22Rv1 (cell line): ENCODE data around the gene AKAP12.

Experiments used
- H3K27ac ChIP-seq: fragments of 450-650 bp; 2 replicates; pipeline ENCODE4 v1.5.1; 2017
- CTCF ChIP-seq: fragments of 450-650 bp; IDR thresholded peaks from 2 replicates; pipeline ENCODE4 v1.5.1; 2017; ENCODE audit warnings: mild to moderate bottlenecking
- ZFX ChIP-seq: fragments of 450-650 bp; IDR thresholded peaks from 2 replicates; pipeline ENCODE4 v1.6.1; 2017; ENCODE audit warnings: antibody characterized with exemption, borderline replicate concordance

AKAP12 gene

GRCh38 chr6:151225919-151226318 is 13.8 kb upstream of the AKAP12 start:
- no peak overlapping the region for H3K27ac ChIP-seq
- TF ChIP-seq ZFX (no peak), CTCF (no peak)

GRCh38 chr6:151228788-151229400 is 10.9 kb upstream of the AKAP12 start:
- H3K27ac ChIP-seq = no peak overlapping the region
- no peak for TF ChIP-seq ZFX
- no peak for TF ChIP-seq CTCF

GRCh38 chr6:151229401-151230276 is 10.1 kb upstream of the AKAP12 start:
- no peak overlapping the region for H3K27ac ChIP-seq
- TF ChIP-seq ZFX (no peak), CTCF (no peak)

- TF ChIP-seq CTCF (no peak), ZFX (no peak)
- no peak overlapping the region for H3K27ac ChIP-seq
These were observed 9.5 kb upstream of the AKAP12 start for GRCh38 chr6:151230277-151230577.

GRCh38 chr6:151232899-151233298 is 6.9 kb upstream of the AKAP12 start:
- no peak overlapping the region for H3K27ac ChIP-seq
- TF ChIP-seq ZFX = no peak
- TF ChIP-seq CTCF = no peak

GRCh38 chr6:151233731-151234130 is 6.0 kb upstream of the AKAP12 start:
- no peak overlapping the region for H3K27ac ChIP-seq
- TF ChIP-seq CTCF = no peak
- TF ChIP-seq ZFX = no peak
